Mesendoderm (in vitro differentiated cells): Measurements from ENCODE around the gene OR7C1.
"Not testable (repeated sequence)": the region's sequence is repeated elsewhere in the genome, so short reads cannot be mapped to it uniquely, and the experiment has no call there.

Experiments used
- DNase-seq: peaks from one replicate; pipeline ENCODE4 v3.0.0; 2013
- H2AK5ac ChIP-seq: 2 replicates; pipeline ENCODE4 v1.6.1; 2013; ENCODE audit warnings: low read length, inconsistent platforms
- H2BK120ac ChIP-seq: 2 replicates; pipeline ENCODE4 v1.6.1; 2013; ENCODE audit warnings: low read depth, mild to moderate bottlenecking, low read length, moderate library complexity, mixed read lengths
- H2BK15ac ChIP-seq: replicated peaks from 2 replicates; pipeline ENCODE4 v1.6.1; 2013; ENCODE audit warnings: low read depth, mild to moderate bottlenecking, moderate library complexity
- H2BK5ac ChIP-seq: 2 replicates; pipeline ENCODE4 v1.6.1; 2013; ENCODE audit warnings: low read length, inconsistent platforms
- H3K18ac ChIP-seq: 2 replicates; pipeline ENCODE4 v1.6.1; 2013; ENCODE audit warnings: mild to moderate bottlenecking, low read length, mixed read lengths
- H3K23ac ChIP-seq: one replicate; pipeline ENCODE4 v1.6.1; 2013; ENCODE audit warnings: low read length
- H3K27ac ChIP-seq: 2 replicates; pipeline ENCODE4 v1.5.1; 2013; ENCODE audit warnings: low read depth, mild to moderate bottlenecking, inconsistent platforms, low read length, moderate library complexity
- H3K27me3 ChIP-seq: 2 replicates; pipeline ENCODE4 v1.6.1; 2013; ENCODE audit warnings: low read length, control low read depth, mild to moderate bottlenecking, inconsistent platforms; ENCODE audit not compliant: insufficient read depth, poor library complexity
- H3K36me3 ChIP-seq: 2 replicates; pipeline ENCODE4 v1.6.1; 2013; ENCODE audit warnings: low read length, inconsistent platforms; ENCODE audit not compliant: control insufficient read depth, insufficient read depth
- H3K4ac ChIP-seq: one replicate; pipeline ENCODE4 v1.6.1; 2013; ENCODE audit warnings: low read depth, mild to moderate bottlenecking, low read length, moderate library complexity
- H3K4me1 ChIP-seq: 2 replicates; pipeline ENCODE4 v1.6.1; 2013; ENCODE audit warnings: low read depth, low read length, inconsistent platforms; ENCODE audit not compliant: control insufficient read depth
- H3K4me2 ChIP-seq: 2 replicates; pipeline ENCODE4 v1.6.1; 2013; ENCODE audit warnings: low read length
- H3K4me3 ChIP-seq: 2 replicates; pipeline ENCODE4 v1.5.1; 2013; ENCODE audit warnings: mild to moderate bottlenecking, low read length
- H3K56ac ChIP-seq: one replicate; pipeline ENCODE4 v1.6.1; 2013; ENCODE audit warnings: low read length
- H3K79me1 ChIP-seq: 2 replicates; pipeline ENCODE4 v1.6.1; 2013; ENCODE audit warnings: low read length, inconsistent platforms
- H3K79me2 ChIP-seq: 2 replicates; pipeline ENCODE4 v1.6.1; 2013; ENCODE audit warnings: mild to moderate bottlenecking, low read length; ENCODE audit not compliant: control insufficient read depth, insufficient read depth
- H3K9ac ChIP-seq: 2 replicates; pipeline ENCODE4 v1.6.1; 2013; ENCODE audit warnings: low read length, inconsistent platforms
- H4K5ac ChIP-seq: one replicate; pipeline ENCODE4 v1.6.1; 2013; ENCODE audit warnings: low read length
- H4K8ac ChIP-seq: one replicate; pipeline ENCODE4 v1.6.1; 2013; ENCODE audit warnings: low read depth, mild to moderate bottlenecking, control low read depth, low read length, moderate library complexity
- WGBS: extraction: QIAGEN DNeasy Blood & Tissue Kit; methylation state at CpG from one replicate; pipeline ENCODE4 v1.1.7; 2013; ENCODE audit warnings: low lambda C conversion rate, missing lambda C conversion rate; ENCODE audit not compliant: insufficient coverage; ENCODE audit errors: extremely low coverage; 5-methylcytosine and 5-hydroxymethylcytosine counted together

The OR7C1 gene

DNA sequence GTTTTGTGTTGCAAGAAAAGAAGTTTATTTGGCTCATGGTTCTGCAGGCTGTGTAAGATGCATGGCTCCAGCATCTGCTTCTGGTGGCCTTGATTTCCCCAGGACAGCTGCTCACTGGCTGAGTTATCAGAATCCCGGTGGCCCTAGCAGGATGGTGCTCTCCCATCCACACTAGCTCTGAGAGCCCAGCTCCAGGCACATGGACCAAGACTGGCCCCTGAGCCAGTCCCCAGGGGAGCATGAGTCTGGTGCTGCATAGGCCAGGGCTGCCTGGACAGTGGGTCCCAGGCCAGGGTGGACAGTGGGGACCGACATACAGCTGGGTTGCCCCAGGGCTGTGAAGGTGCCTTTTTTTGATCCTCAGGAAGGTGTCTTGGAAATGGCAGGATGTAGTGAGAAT is 67.0 kb downstream of the OR7C1 start:
- H3K27me3 ChIP-seq, result no peaks in the 10 kb centered on the region
- no peak overlapping the region for H4K5ac ChIP-seq
- no peak overlapping the region for H3K56ac ChIP-seq
- no peaks in the 10 kb centered on the region for H3K79me2 ChIP-seq
- H3K4me3 ChIP-seq, result no peak overlapping the region
- no peak overlapping the region for H3K4me2 ChIP-seq
- H3K9ac ChIP-seq, result no peak overlapping the region
- H2AK5ac ChIP-seq, result no peak overlapping the region
- H2BK120ac ChIP-seq, result no peak overlapping the region
- H3K4ac ChIP-seq, result no peak overlapping the region
- no peak overlapping the region for H3K23ac ChIP-seq
- WGBS, result no CpG with 5 or more reads among the region's 2 CpGs
- H3K27ac ChIP-seq, result no peak overlapping the region
- H3K4me1 ChIP-seq, result no peaks in the 10 kb centered on the region
- no peak overlapping the region for H2BK15ac ChIP-seq
- H3K18ac ChIP-seq, result no peak overlapping the region
- no peaks in the 10 kb centered on the region for H3K79me1 ChIP-seq
- H2BK5ac ChIP-seq, result no peak overlapping the region
- no peak for DNase-seq
- H3K36me3 ChIP-seq, result no peaks in the 10 kb centered on the region
- no peak overlapping the region for H4K8ac ChIP-seq

- Histone ChIP-seq H3K36me3 (no peaks in the 10 kb centered on the region), H4K5ac (no peak overlapping the region), H2AK5ac (no peak overlapping the region), H3K27me3 (no peaks in the 10 kb centered on the region), H3K79me1 (no peaks in the 10 kb centered on the region), H3K4me1 (no peaks in the 10 kb centered on the region), H3K4me2 (no peak overlapping the region), H3K18ac (no peak overlapping the region), H3K56ac (no peak overlapping the region), H3K79me2 (no peaks in the 10 kb centered on the region), H3K23ac (no peak overlapping the region), H2BK5ac (no peak overlapping the region), H4K8ac (no peak overlapping the region), H2BK120ac (no peak overlapping the region), H3K27ac (no peak overlapping the region), H3K4ac (no peak overlapping the region), H3K9ac (no peak overlapping the region), H3K4me3 (no peak overlapping the region), H2BK15ac (no peak overlapping the region)
- no CpG with 5 or more reads among the region's 2 CpGs for WGBS
- no peak for DNase-seq
Measured at GRCh38 chr19:14767466-14767971, 67.5 kb downstream of the OR7C1 start.

GRCh38 chr19:14765841-14766240 is 69.1 kb downstream of the OR7C1 start:
- not testable (repeated sequence) for H4K8ac ChIP-seq, H3K4ac ChIP-seq, H3K36me3 ChIP-seq, H3K27me3 ChIP-seq, H3K4me2 ChIP-seq, DNase-seq, H4K5ac ChIP-seq, H2AK5ac ChIP-seq, H3K79me2 ChIP-seq, H3K27ac ChIP-seq, H3K56ac ChIP-seq, H3K23ac ChIP-seq, H3K79me1 ChIP-seq, H2BK5ac ChIP-seq, H3K9ac ChIP-seq, H3K18ac ChIP-seq, H2BK120ac ChIP-seq, H3K4me3 ChIP-seq, H2BK15ac ChIP-seq, H3K4me1 ChIP-seq
- no CpG with 5 or more reads among the region's 15 CpGs for WGBS

- not testable (repeated sequence) for H3K27me3 ChIP-seq, H3K4ac ChIP-seq, H4K8ac ChIP-seq, H2BK5ac ChIP-seq, H3K23ac ChIP-seq, H3K27ac ChIP-seq, H3K79me2 ChIP-seq, H3K36me3 ChIP-seq, H3K9ac ChIP-seq, H2BK120ac ChIP-seq, H3K56ac ChIP-seq, H3K79me1 ChIP-seq, H3K18ac ChIP-seq, H3K4me1 ChIP-seq, H2BK15ac ChIP-seq, H3K4me2 ChIP-seq, H3K4me3 ChIP-seq, H4K5ac ChIP-seq, DNase-seq, H2AK5ac ChIP-seq
- WGBS, result no CpG with 5 or more reads among the region's 18 CpGs
Measured at GRCh38 chr19:14765403-14765802, 69.6 kb downstream of the OR7C1 start.

- DNase-seq, result no peak
- H3K18ac ChIP-seq, result no peak overlapping the region
- H4K5ac ChIP-seq, result no peak overlapping the region
- no peak overlapping the region for H3K9ac ChIP-seq
- H3K4me3 ChIP-seq, result no peak overlapping the region
- no peaks in the 10 kb centered on the region for H3K79me1 ChIP-seq
- no peak overlapping the region for H2BK15ac ChIP-seq
- no CpG with 5 or more reads among the region's 9 CpGs for WGBS
- H3K4ac ChIP-seq, result no peak overlapping the region
- no peaks in the 10 kb centered on the region for H3K79me2 ChIP-seq
- no peak overlapping the region for H3K23ac ChIP-seq
- no peak overlapping the region for H4K8ac ChIP-seq
- H3K4me1 ChIP-seq, result no peaks in the 10 kb centered on the region
- no peak overlapping the region for H3K4me2 ChIP-seq
- H3K56ac ChIP-seq, result no peak overlapping the region
- no peak overlapping the region for H3K27ac ChIP-seq
- H2BK120ac ChIP-seq, result no peak overlapping the region
- no peaks in the 10 kb centered on the region for H3K36me3 ChIP-seq
- H3K27me3 ChIP-seq, result no peaks in the 10 kb centered on the region
- no peak overlapping the region for H2AK5ac ChIP-seq
- no peak overlapping the region for H2BK5ac ChIP-seq
Measured at GRCh38 chr19:14764401-14764800, 70.6 kb downstream of the OR7C1 start.

DNA sequence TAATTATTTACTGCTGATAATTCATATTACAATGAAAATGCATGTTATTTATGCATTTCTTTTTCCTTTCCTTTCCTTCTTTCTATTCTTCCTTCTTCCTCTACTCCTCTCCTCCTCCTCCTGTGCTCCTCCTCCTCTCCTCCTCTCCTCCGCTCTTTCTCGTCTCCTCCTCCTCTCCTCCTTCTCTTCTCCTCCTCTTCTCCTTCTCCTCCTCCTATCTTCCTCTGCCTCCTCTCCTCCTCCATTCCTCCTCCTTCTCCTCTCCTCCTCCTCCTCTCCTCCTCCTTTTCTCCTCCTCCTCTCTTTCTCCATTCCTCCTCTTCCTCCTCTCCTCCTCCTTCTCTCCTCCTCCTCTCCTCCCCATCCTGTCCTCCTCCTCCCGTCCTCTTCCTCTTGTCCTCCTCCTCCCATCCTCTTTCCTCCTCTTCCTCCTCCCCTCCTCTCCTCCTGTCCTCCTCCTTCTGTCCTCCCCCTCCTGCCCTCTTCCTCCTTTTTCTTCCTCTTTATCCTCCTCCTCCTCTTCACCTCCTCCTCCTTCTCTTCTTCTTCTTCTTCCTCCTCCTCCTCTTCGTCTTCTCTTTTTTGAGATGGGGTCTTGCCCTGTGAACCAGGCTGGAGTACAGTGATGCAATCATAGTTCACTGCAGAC is 71.4 kb downstream of the OR7C1 start:
- no peaks in the 10 kb centered on the region for H3K36me3 ChIP-seq
- no peak overlapping the region for H2BK5ac ChIP-seq
- WGBS, result no CpG with 5 or more reads among the region's 4 CpGs
- no peak overlapping the region for H3K4me3 ChIP-seq
- H2AK5ac ChIP-seq, result no peak overlapping the region
- no peak overlapping the region for H3K23ac ChIP-seq
- DNase-seq, result no peak
- no peak overlapping the region for H4K8ac ChIP-seq
- no peak overlapping the region for H3K56ac ChIP-seq
- H2BK120ac ChIP-seq, result no peak overlapping the region
- H3K9ac ChIP-seq, result no peak overlapping the region
- H3K4me1 ChIP-seq, result no peaks in the 10 kb centered on the region
- H4K5ac ChIP-seq, result no peak overlapping the region
- no peak overlapping the region for H3K27ac ChIP-seq
- H3K79me2 ChIP-seq, result no peaks in the 10 kb centered on the region
- H3K18ac ChIP-seq, result no peak overlapping the region
- H3K79me1 ChIP-seq, result no peaks in the 10 kb centered on the region
- no peaks in the 10 kb centered on the region for H3K27me3 ChIP-seq
- H3K4me2 ChIP-seq, result no peak overlapping the region
- H2BK15ac ChIP-seq, result no peak overlapping the region
- no peak overlapping the region for H3K4ac ChIP-seq
